IMR-90 (cell line): ENCODE results near the gene NAP1L1. TPM values are rescaled to one million over a fixed set of nuclear protein-coding genes. Genes with fewer than 3 reads are reported as not detected.

Experiments used
- ATAC-seq: fragments of 200-7000 bp; cut with Tn5 transposase; 2 replicates; pipeline ENCODE4 v1.9.1; 2020; ENCODE audit warnings: low read depth, mild to moderate bottlenecking, moderate library complexity
- BruUV-seq: library from RNA; stranded (reverse); fragments of 400-500 nt; replicated peaks from 2 replicates; lab custom pipeline; 2021; lab: Mats Ljungman, UMichigan
- CTCF ChIA-PET: fragments of 300-600 bp; formaldehyde crosslinking; extraction: SDS; loops from one replicate; lab custom pipeline; 2021; ENCODE audit warnings: antibody characterized with exemption; lab: Yijun Ruan, JAX
- POLR2A ChIA-PET: fragments of 300-600 bp; sonication (Branson Sonifier 250); formaldehyde crosslinking; loops from one replicate; lab custom pipeline; 2022; ENCODE audit warnings: antibody characterized with exemption; ENCODE audit not compliant: unreplicated experiment; lab: Charles Lee
- DNase-seq: peaks from one replicate; pipeline ENCODE4 v3.0.0; 2013
- H2AFZ ChIP-seq: replicated peaks from 2 replicates; pipeline ENCODE3; 2013; ENCODE audit warnings: low read length, mild to moderate bottlenecking; ENCODE audit not compliant: poor library complexity
- H2AK5ac ChIP-seq: 2 replicates; pipeline ENCODE4 v1.6.1; 2013; ENCODE audit warnings: low read depth, low read length, inconsistent platforms
- H2AK9ac ChIP-seq: replicated peaks from 2 replicates; pipeline ENCODE3; 2013; ENCODE audit warnings: mild to moderate bottlenecking, low read depth, low read length, moderate library complexity; ENCODE audit not compliant: poor library complexity
- H2BK120ac ChIP-seq: 2 replicates; pipeline ENCODE4 v1.6.1; 2013; ENCODE audit warnings: low read depth, low read length, inconsistent platforms
- H2BK15ac ChIP-seq: 3 replicates; pipeline ENCODE4 v1.6.1; 2013; ENCODE audit warnings: low read depth, low read length, inconsistent platforms
- H2BK20ac ChIP-seq: 2 replicates; pipeline ENCODE4 v1.6.1; 2013; ENCODE audit warnings: low read depth, mild to moderate bottlenecking, inconsistent platforms, low read length, moderate library complexity
- H2BK5ac ChIP-seq: 2 replicates; pipeline ENCODE4 v1.6.1; 2013; ENCODE audit warnings: mild to moderate bottlenecking, low read depth, low read length, inconsistent platforms; ENCODE audit not compliant: poor library complexity, severe bottlenecking
- H3K14ac ChIP-seq: replicated peaks from 2 replicates; pipeline ENCODE4 v1.6.1; 2013; ENCODE audit warnings: low read depth, low read length, inconsistent platforms
- H3K18ac ChIP-seq: 2 replicates; pipeline ENCODE4 v1.6.1; 2013; ENCODE audit warnings: low read depth, low read length, control low read depth
- H3K23ac ChIP-seq: 2 replicates; pipeline ENCODE4 v1.6.1; 2013; ENCODE audit warnings: low read depth, low read length, inconsistent platforms
- H3K27ac ChIP-seq: 2 replicates; pipeline ENCODE4 v1.5.1; 2013; ENCODE audit warnings: mild to moderate bottlenecking, control low read depth, low read length; ENCODE audit not compliant: insufficient read depth
- H3K27me3 ChIP-seq: 2 replicates; pipeline ENCODE4 v1.6.1; 2013; ENCODE audit warnings: low read length; ENCODE audit not compliant: control insufficient read depth, insufficient read depth
- H3K36me3 ChIP-seq: 2 replicates; pipeline ENCODE4 v1.6.1; 2013; ENCODE audit warnings: low read length, mixed read lengths; ENCODE audit not compliant: control insufficient read depth, insufficient read depth
- H3K4ac ChIP-seq: 2 replicates; pipeline ENCODE4 v1.6.1; 2013; ENCODE audit warnings: low read depth, low read length, inconsistent platforms
- H3K4me1 ChIP-seq: 2 replicates; pipeline ENCODE4 v1.6.1; 2013; ENCODE audit warnings: low read length, mixed read lengths; ENCODE audit not compliant: control insufficient read depth, insufficient read depth
- H3K4me2 ChIP-seq: 2 replicates; pipeline ENCODE4 v1.6.1; 2013; ENCODE audit warnings: low read depth, mild to moderate bottlenecking, control low read depth, low read length, moderate library complexity
- H3K4me3 ChIP-seq: 2 replicates; pipeline ENCODE4 v1.5.1; 2013; ENCODE audit warnings: low read depth, mild to moderate bottlenecking, control low read depth, low read length, moderate library complexity; ENCODE audit not compliant: insufficient read depth
- H3K56ac ChIP-seq: 2 replicates; pipeline ENCODE4 v1.6.1; 2013; ENCODE audit warnings: low read length, inconsistent platforms; ENCODE audit not compliant: insufficient read depth; ENCODE audit errors: extremely low read depth
- H3K79me1 ChIP-seq, 2 experiments: 2 replicates each; pipeline ENCODE4 v1.6.1; 2013; ENCODE audit warnings: low read length in 2 of 2, inconsistent platforms in 1 of 2, low read depth in 1 of 2
- H3K9ac ChIP-seq: 2 replicates; pipeline ENCODE4 v1.6.1; 2013; ENCODE audit warnings: low read depth, low read length, control low read depth
- H3K9me1 ChIP-seq: 2 replicates; pipeline ENCODE4 v1.6.1; 2013; ENCODE audit warnings: low read length, inconsistent platforms; ENCODE audit not compliant: insufficient read depth
- H3K9me3 ChIP-seq: 2 replicates; pipeline ENCODE4 v1.6.1; 2013; ENCODE audit warnings: low read length; ENCODE audit not compliant: control insufficient read depth, insufficient read depth
- H4K20me1 ChIP-seq: 2 replicates; pipeline ENCODE4 v1.6.1; 2013; ENCODE audit warnings: low read length, inconsistent platforms; ENCODE audit not compliant: insufficient read depth
- H4K5ac ChIP-seq: 2 replicates; pipeline ENCODE4 v1.6.1; 2013; ENCODE audit warnings: mild to moderate bottlenecking, low read depth, low read length, control low read depth
- H4K8ac ChIP-seq, 2 experiments: 2 replicates each; pipeline ENCODE4 v1.6.1; 2013; ENCODE audit warnings: low read depth in 2 of 2, low read length in 2 of 2, control low read depth in 1 of 2, inconsistent platforms in 1 of 2
- H4K91ac ChIP-seq: 2 replicates; pipeline ENCODE4 v1.6.1; 2013; ENCODE audit warnings: low read depth, low read length, inconsistent platforms; ENCODE audit not compliant: insufficient read depth
- CTCF ChIP-seq: conservative IDR thresholded peaks from 2 replicates; pipeline ENCODE4 v1.5.1; 2012; ENCODE audit warnings: mild to moderate bottlenecking, low read depth, low read length, improper control_type of control experiment
- ELK1 ChIP-seq: fragments of 150-350 bp; IDR thresholded peaks from 2 replicates; pipeline ENCODE4 v1.6.1; 2016; ENCODE audit warnings: low read depth, mild to moderate bottlenecking, low read length, moderate library complexity, borderline replicate concordance
- FOS ChIP-seq: fragments of 150-350 bp; IDR thresholded peaks from 2 replicates; pipeline ENCODE4 v1.6.1; 2016; ENCODE audit warnings: low read depth, low read length
- MAFK ChIP-seq: IDR thresholded peaks from 2 replicates; pipeline ENCODE4 v1.6.1; 2012; ENCODE audit warnings: low read depth, low read length, improper control_type of control experiment
- MAZ ChIP-seq: IDR thresholded peaks from 2 replicates; pipeline ENCODE4 v1.6.1; 2012; ENCODE audit warnings: low read depth, mild to moderate bottlenecking, low read length, improper control_type of control experiment, moderate library complexity, borderline replicate concordance
- MXI1 ChIP-seq: IDR thresholded peaks from 2 replicates; pipeline ENCODE4 v1.6.1; 2012; ENCODE audit warnings: low read depth, mild to moderate bottlenecking, low read length, moderate library complexity, borderline replicate concordance
- NFE2L2 ChIP-seq: fragments of 150-350 bp; IDR thresholded peaks from 2 replicates; pipeline ENCODE4 v1.6.1; 2016; ENCODE audit warnings: low read depth, mild to moderate bottlenecking, low read length
- RAD21 ChIP-seq: IDR thresholded peaks from 2 replicates; pipeline ENCODE4 v1.6.1; 2012; ENCODE audit warnings: low read length, improper control_type of control experiment
- RCOR1 ChIP-seq: IDR thresholded peaks from 2 replicates; pipeline ENCODE4 v1.6.1; 2012; ENCODE audit warnings: mild to moderate bottlenecking, low read length, improper control_type of control experiment; ENCODE audit not compliant: insufficient replicate concordance
- RFX5 ChIP-seq: IDR thresholded peaks from 2 replicates; pipeline ENCODE4 v1.8.0; 2012; ENCODE audit warnings: low read depth, mild to moderate bottlenecking, low read length, moderate library complexity
- SMC3 ChIP-seq: fragments of 150-350 bp; IDR thresholded peaks from 2 replicates; pipeline ENCODE4 v1.6.1; 2016; ENCODE audit warnings: low read depth, mild to moderate bottlenecking, antibody characterized with exemption, low read length, moderate library complexity
- USF2 ChIP-seq: fragments of 150-350 bp; IDR thresholded peaks from 2 replicates; pipeline ENCODE4 v1.6.1; 2017; ENCODE audit warnings: mild to moderate bottlenecking, antibody characterized with exemption, low read length, low read depth
- WGBS, 2 experiments: methylation state at CpG; one replicate each; pipeline versions ENCODE4 v1.1.5 to v1.1.7; 2013; ENCODE audit warnings: missing lambda C conversion rate in 2 of 2; ENCODE audit not compliant: insufficient read length in 1 of 2; ENCODE audit errors: extremely low coverage in 2 of 2; 5-methylcytosine and 5-hydroxymethylcytosine counted together
- dilution Hi-C: fragments of 300-500 bp; cut with HindIII; formaldehyde crosslinking; loops from one replicate; pipeline ENCODE4 v1.14.3; 2018; ENCODE audit warnings: low sequenced_read_pairs; ENCODE audit not compliant: unreplicated experiment
- in situ Hi-C: fragments of 300-500 bp; cut with MboI; formaldehyde crosslinking; loops from 3 replicates; pipeline ENCODE4 v1.14.3; 2019; ENCODE audit warnings: low sequenced_read_pairs, inconsistent platforms, mixed read lengths
- intact Hi-C: fragments of 100-400 bp; cut with micrococcal nuclease; formaldehyde crosslinking; loops from 2 replicates; pipeline ENCODE4 v1.10.0; 2022
- polyA plus RNA-seq, 3 experiments: library from polyadenylated mRNA; depleted of rRNA; stranded (reverse); fragments of >200 nt; gene quantifications; 2 replicates each; pipeline ENCODE4 v1.2.3, GENCODE V29; 2012; ENCODE audit warnings: low replicate concordance in 1 of 3
- total RNA-seq: library from RNA; depleted of rRNA; stranded (reverse); fragments of >200 nt; gene quantifications from 2 replicates; pipeline ENCODE4 v1.2.3, GENCODE V29; 2012

The NAP1L1 gene
- total and polyA plus RNA-seq, 2 of the 4 experiments (the other 2 are of a cell fraction), result 86.4 to 200 TPM

- Histone ChIP-seq H3K4ac (no peak overlapping the region), H3K18ac (no peak overlapping the region), H3K9ac (no peak overlapping the region), H3K23ac (no peak overlapping the region), H3K27ac (no peak overlapping the region), H4K5ac (no peak overlapping the region), H3K4me2 (no peak overlapping the region), H4K8ac (no peak overlapping the region), H3K4me3 (no peak overlapping the region), H2BK5ac (no peak overlapping the region), H2BK15ac (no peak overlapping the region), H4K91ac (no peak overlapping the region), H2BK120ac (no peak overlapping the region), H2AK9ac (no peak overlapping the region), H2BK20ac (no peak overlapping the region), H2AFZ (no peak overlapping the region), H3K9me3 (no peaks in the 10 kb centered on the region), H3K4me1 (no peaks in the 10 kb centered on the region; the same call in 1 of the 2 replicates), H3K79me1 (no peaks in the 10 kb centered on the region), H3K9me1 (peaks cover 10% of the 10 kb centered on the region; the same call in 1 of the 2 replicates), H3K36me3 (no peaks in the 10 kb centered on the region), H2AK5ac (no peak overlapping the region), H3K27me3 (no peaks in the 10 kb centered on the region), H3K14ac (no peak overlapping the region), H3K56ac (no peak overlapping the region), H4K20me1 (no peaks in the 10 kb centered on the region)
- no peak for DNase-seq
- WGBS, 2 experiments, result no CpG with 5 or more reads among the region's 3 CpGs
- in situ Hi-C loops (no loop called here), intact Hi-C loops (no loop called here), dilution Hi-C loops (no loop called here)
- no TSS peak for BruUV-seq
- CTCF ChIA-PET, result no interaction called here
- TF ChIP-seq FOS (no peak), NFE2L2 (no peak), USF2 (no peak), RFX5 (no peak), SMC3 (no peak), RCOR1 (no peak), MXI1 (no peak), ELK1 (no peak), MAZ (no peak), RAD21 (no peak), MAFK (no peak), CTCF (no peak)
- POLR2A ChIA-PET, result interaction anchor here (0.5 kb wide), 1 partner anchor 143 kb away, joined by 5 read pairs; no protein-coding TSS in a partner anchor
- ATAC-seq, result no peak
Observed at GRCh38 chr12:76117067-76117691, 32.7 kb upstream of the NAP1L1 start.
